OCI-LY7 (cell line): Measurements from ENCODE around the gene CTSO. TPM values are rescaled to one million over a fixed set of nuclear protein-coding genes. Genes with fewer than 3 reads are reported as not detected.
"Not testable (repeated sequence)": the region's sequence is repeated elsewhere in the genome, so short reads cannot be mapped to it uniquely, and the experiment has no call there.

Experiments
- BruUV-seq: library from RNA; stranded (reverse); fragments of 400-500 nt; replicated peaks from 2 replicates; lab custom pipeline; 2021; lab: Mats Ljungman, UMichigan
- CTCF ChIA-PET: fragments of 300-600 bp; sonication (Branson Sonifier 250); formaldehyde crosslinking; loops from one replicate; lab custom pipeline; 2022; ENCODE audit warnings: antibody characterized with exemption; ENCODE audit not compliant: unreplicated experiment; lab: Charles Lee
- POLR2A ChIA-PET: fragments of 300-600 bp; sonication (Branson Sonifier 250); formaldehyde crosslinking; loops from one replicate; lab custom pipeline; 2022; ENCODE audit warnings: antibody characterized with exemption; lab: Charles Lee
- DNase-seq: peaks from one replicate; pipeline ENCODE4 v3.0.0-alpha.2; 2015; ENCODE audit warnings: low spot score
- H2AFZ ChIP-seq: fragments of 200-600 bp; sonication (generic), shearing (Covaris generic); 2 replicates; pipeline ENCODE4 v1.6.1; 2014; ENCODE audit warnings: mild to moderate bottlenecking, antibody characterized with exemption, low read length, moderate library complexity
- H3K27ac ChIP-seq: fragments of 200-600 bp; sonication (generic); 2 replicates; pipeline ENCODE4 v1.5.1; 2014; ENCODE audit warnings: mixed run types, low read depth, mild to moderate bottlenecking, moderate library complexity, low read length, inconsistent platforms; ENCODE audit not compliant: poor library complexity, severe bottlenecking
- H3K36me3 ChIP-seq: fragments of 200-600 bp; sonication (generic); 2 replicates; pipeline ENCODE4 v1.6.1; 2014; ENCODE audit warnings: mild to moderate bottlenecking, antibody characterized with exemption, low read length, moderate library complexity, mixed read lengths; ENCODE audit not compliant: insufficient read depth
- H3K4me1 ChIP-seq: fragments of 200-600 bp; sonication (generic); 2 replicates; pipeline ENCODE4 v1.5.1; 2014; ENCODE audit warnings: mild to moderate bottlenecking, low read length; ENCODE audit not compliant: insufficient read depth, poor library complexity, severe bottlenecking
- H3K4me2 ChIP-seq: fragments of 200-600 bp; sonication (generic); 2 replicates; pipeline ENCODE4 v1.6.1; 2014; ENCODE audit warnings: mild to moderate bottlenecking, low read length
- H3K4me3 ChIP-seq: fragments of 200-600 bp; sonication (generic); 2 replicates; pipeline ENCODE4 v1.5.1; 2014; ENCODE audit warnings: mild to moderate bottlenecking, low read depth, low read length; ENCODE audit not compliant: poor library complexity, severe bottlenecking
- H3K79me2 ChIP-seq: fragments of 200-600 bp; sonication (generic); 2 replicates; pipeline ENCODE4 v1.6.1; 2016; ENCODE audit warnings: low read depth, mild to moderate bottlenecking, low read length, moderate library complexity, mixed read lengths; ENCODE audit not compliant: insufficient read depth
- H3K9me2 ChIP-seq: fragments of 200-600 bp; sonication (generic); 2 replicates; pipeline ENCODE4 v1.6.1; 2016; ENCODE audit warnings: mild to moderate bottlenecking, low read length, mixed read lengths; ENCODE audit not compliant: insufficient read depth
- H3K9me3 ChIP-seq: fragments of 200-600 bp; sonication (generic); 2 replicates; pipeline ENCODE4 v1.6.1; 2014; ENCODE audit warnings: mild to moderate bottlenecking, mixed run types, low read length, mixed read lengths
- H4K20me1 ChIP-seq: fragments of 200-600 bp; sonication (generic); 2 replicates; pipeline ENCODE4 v1.6.1; 2014; ENCODE audit warnings: mild to moderate bottlenecking, antibody characterized with exemption, low read length, moderate library complexity, mixed read lengths; ENCODE audit not compliant: insufficient read depth
- EZH2phosphoT487 ChIP-seq: fragments of 200-600 bp; sonication (generic); IDR thresholded peaks from 2 replicates; pipeline ENCODE4 v1.6.1; 2018; ENCODE audit warnings: low read depth, borderline replicate concordance, mild to moderate bottlenecking, mixed run types, antibody characterized with exemption, low read length, moderate library complexity, mixed read lengths
- intact Hi-C: fragments of 100-400 bp; cut with micrococcal nuclease; formaldehyde crosslinking; loops from one replicate; pipeline ENCODE4 v1.10.0; 2022; ENCODE audit not compliant: unreplicated experiment
- total RNA-seq, 2 experiments: library from RNA; depleted of rRNA in 1 of 2; stranded (reverse); fragments of >200 nt in 1 of 2; shearing (Covaris generic) in 1 of 2; gene quantifications; 2 replicates each; pipeline ENCODE4 v1.2.3, GENCODE V29; 2014 to 2022
- TF ChIP-seq, protein P1 (sequence below): fragments of 200-600 bp; sonication (generic); conservative IDR thresholded peaks from 2 replicates; pipeline ENCODE4 v1.5.1; 2014; ENCODE audit warnings: mild to moderate bottlenecking, antibody characterized with exemption, low read length, moderate library complexity, mixed read lengths

Gene CTSO
- total RNA-seq, 2 experiments from 2014 or later = 0.92 to 1.8 TPM

GRCh38 chr4:155941085-155941790 is 12.4 kb downstream of the CTSO start:
- ChIA-PET POLR2A (no interaction called here), CTCF (no interaction called here)
- H3K9me3 ChIP-seq = no peaks in the 10 kb centered on the region
- H2AFZ ChIP-seq = no peak overlapping the region
- H3K9me2 ChIP-seq = no peaks in the 10 kb centered on the region
- H3K4me3 ChIP-seq = no peak overlapping the region
- no peak overlapping the region for H3K4me2 ChIP-seq
- DNase-seq = no peak
- intact Hi-C loops = no loop called here
- H3K27ac ChIP-seq = no peak overlapping the region
- H3K4me1 ChIP-seq = no peaks in the 10 kb centered on the region
- H4K20me1 ChIP-seq = no peaks in the 10 kb centered on the region
- no peak for TF ChIP-seq EZH2phosphoT487
- TF ChIP-seq, protein P1, sequence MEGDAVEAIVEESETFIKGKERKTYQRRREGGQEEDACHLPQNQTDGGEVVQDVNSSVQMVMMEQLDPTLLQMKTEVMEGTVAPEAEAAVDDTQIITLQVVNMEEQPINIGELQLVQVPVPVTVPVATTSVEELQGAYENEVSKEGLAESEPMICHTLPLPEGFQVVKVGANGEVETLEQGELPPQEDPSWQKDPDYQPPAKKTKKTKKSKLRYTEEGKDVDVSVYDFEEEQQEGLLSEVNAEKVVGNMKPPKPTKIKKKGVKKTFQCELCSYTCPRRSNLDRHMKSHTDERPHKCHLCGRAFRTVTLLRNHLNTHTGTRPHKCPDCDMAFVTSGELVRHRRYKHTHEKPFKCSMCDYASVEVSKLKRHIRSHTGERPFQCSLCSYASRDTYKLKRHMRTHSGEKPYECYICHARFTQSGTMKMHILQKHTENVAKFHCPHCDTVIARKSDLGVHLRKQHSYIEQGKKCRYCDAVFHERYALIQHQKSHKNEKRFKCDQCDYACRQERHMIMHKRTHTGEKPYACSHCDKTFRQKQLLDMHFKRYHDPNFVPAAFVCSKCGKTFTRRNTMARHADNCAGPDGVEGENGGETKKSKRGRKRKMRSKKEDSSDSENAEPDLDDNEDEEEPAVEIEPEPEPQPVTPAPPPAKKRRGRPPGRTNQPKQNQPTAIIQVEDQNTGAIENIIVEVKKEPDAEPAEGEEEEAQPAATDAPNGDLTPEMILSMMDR = no peak
- H3K79me2 ChIP-seq = no peaks in the 10 kb centered on the region
- H3K36me3 ChIP-seq = no peaks in the 10 kb centered on the region
- no TSS peak for BruUV-seq

DNA sequence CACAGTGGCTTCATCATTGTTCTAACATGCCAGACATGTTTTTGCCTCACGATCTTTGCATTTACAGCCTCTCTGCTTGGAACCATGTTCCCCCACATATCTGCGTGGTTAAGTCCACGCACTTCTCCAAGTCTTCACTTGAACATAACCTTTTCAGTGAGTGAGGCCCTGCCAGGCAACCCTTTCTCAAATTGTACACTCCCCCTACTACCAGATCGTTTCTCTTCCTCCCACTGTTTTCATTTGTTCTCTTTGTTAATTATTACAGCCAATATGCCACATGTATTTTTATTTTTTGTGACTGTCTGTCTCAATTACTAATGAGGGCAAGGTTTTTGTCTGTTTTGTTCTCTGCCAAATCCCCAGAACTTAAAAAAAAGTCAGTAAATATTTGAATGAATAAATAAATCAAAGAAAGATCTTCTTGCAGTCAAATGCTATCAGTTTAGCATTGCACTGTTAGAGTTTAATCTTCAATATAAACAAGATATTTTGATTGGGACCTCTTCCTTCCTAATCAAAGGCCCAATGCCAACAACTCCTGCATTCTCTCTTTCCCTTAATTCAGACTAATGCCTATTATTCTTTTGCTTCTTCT is 18.2 kb downstream of the CTSO start:
- Histone ChIP-seq H3K79me2 (no peaks in the 10 kb centered on the region), H3K36me3 (no peaks in the 10 kb centered on the region), H3K4me2 (no peak overlapping the region), H2AFZ (no peak overlapping the region), H3K4me1 (no peaks in the 10 kb centered on the region), H3K9me2 (no peaks in the 10 kb centered on the region), H4K20me1 (no peaks in the 10 kb centered on the region), H3K9me3 (no peaks in the 10 kb centered on the region), H3K4me3 (no peak overlapping the region), H3K27ac (no peak overlapping the region)
- no peak for DNase-seq
- CTCF ChIA-PET = no interaction called here
- intact Hi-C loops = no loop called here
- POLR2A ChIA-PET = no interaction called here
- BruUV-seq = no TSS peak
- TF ChIP-seq EZH2phosphoT487 = no peak

DNA sequence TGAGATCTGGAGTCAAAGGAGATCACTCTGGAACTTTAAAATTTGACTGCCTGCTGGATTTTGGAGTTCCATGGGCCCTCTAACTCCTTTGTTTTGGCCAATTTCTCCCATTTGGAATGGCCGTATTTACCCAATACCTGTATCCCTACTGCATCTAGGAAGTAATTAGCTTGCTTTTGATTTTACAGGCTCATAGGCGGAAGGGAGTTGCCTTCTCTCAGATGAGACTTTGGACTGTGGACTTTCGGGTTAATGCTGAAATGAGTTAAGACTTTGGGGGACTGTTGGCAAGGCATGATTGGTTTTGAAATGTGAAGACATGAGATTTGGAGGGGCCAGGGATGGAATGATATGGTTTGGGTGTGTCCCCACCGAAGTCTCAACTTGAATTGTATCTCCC is 19.0 kb downstream of the CTSO start:
- H3K4me3 ChIP-seq, H3K79me2 ChIP-seq, H3K4me2 ChIP-seq, H3K4me1 ChIP-seq, intact Hi-C loops, H2AFZ ChIP-seq, H3K36me3 ChIP-seq, CTCF ChIA-PET, DNase-seq, H3K27ac ChIP-seq, BruUV-seq, H3K9me2 ChIP-seq, H3K9me3 ChIP-seq, H4K20me1 ChIP-seq: not testable (repeated sequence)
- POLR2A ChIA-PET = interaction anchor here (0.6 kb wide), 1 partner anchor 252 kb away, joined by 3 read pairs; no protein-coding TSS in a partner anchor
